ENCODE data around the gene DHCR7.

Gene DHCR7

DNA sequence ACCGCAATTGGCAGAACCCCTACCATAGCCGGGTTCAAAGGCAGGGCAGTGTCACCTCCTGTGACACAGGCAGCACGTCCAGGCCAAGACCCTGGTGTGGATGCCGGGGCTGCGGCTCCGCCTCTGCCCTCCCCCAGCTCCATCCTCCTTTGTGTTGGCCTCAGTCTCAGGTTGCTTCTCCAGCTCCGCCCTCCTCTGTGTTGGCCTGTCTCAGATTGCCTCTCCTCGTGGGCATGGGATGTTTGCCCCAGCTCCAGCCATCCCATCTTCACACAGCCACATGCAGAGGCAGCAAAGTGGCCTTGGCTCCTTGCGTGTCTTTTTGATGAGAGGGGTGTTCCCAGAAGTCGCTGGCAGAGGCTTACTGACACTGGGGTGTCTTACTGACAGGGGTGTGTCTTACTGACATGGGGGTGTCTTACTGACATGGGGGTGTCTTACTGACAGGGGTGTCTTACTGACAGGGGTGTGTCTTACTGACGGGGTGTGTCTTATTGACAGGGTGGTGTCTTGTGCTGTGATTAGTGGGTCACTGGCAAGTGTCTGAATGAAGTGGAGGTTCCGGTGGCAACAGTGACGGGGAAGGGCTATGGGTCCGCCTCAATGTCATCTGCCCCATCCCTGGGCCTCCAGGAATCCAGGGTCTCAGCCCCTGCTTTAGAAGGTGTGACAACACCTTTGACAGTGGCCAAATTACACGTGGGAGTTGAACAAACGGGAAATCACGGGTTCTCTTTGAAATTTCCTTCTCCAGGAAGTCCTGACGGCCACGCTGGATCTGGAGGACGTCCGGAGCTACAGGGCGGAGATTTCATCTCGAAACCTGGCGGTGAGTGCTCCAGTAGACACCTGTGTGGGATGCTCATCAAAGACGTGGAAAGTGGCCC, 29.7 kb upstream of the DHCR7 start:
- DNase-seq = no peak

DNA sequence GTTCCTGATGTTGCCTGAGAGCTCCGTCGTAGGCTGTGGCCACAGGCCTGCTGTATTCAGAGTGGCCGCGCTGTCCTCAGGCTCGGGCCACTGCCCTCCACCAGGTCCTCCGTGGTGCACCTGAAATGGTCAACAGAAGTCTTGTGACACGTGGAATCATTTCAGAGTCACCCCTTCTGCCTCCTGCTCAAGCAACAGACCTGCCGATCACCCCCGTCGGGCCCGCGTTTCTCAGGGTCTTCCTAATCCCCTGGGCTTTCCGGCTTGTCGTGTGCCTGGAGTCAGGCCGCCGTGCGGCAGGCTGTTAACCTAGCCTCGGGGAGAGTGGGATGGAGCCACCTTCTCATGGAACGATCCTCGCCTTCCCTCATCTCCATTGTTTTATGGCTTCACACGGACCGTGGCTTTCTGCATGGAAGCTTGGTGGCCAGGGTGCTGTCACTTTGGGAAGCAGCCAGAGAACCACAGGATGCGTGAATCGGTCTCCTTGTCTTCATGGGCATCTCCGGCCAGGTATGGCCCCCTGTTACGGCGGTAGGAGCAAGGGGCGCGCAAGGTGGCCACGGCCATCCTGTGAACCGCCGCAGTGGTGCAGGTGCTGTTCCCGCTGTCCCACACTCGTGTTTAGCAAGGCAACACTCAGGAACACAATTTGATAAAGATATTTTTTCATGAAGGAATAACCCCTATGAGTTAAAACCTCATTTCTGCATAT, 28.9 kb upstream of the DHCR7 start:
- DNase-seq = no peak

DNA sequence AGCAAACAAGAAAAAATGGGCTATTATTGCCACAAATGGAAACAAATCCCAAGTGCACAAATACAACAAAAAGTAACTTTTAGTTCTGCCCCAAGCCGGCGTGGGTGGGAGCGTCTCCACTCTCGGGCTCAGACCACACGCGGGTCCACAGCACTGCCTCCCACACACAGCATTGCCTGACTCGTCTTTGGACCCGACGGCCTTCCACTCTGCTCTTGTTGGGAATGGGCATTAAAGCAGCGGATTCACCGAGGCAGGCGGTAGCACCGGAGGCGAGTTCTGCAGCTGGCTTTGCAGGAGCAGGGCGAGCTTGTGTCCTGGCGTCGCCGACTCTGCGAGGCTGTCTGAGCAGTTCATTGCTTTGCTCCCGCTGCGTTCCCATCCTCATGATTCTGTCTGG, 27.8 kb upstream of the DHCR7 start:
- DNase-seq = no peak

DNA sequence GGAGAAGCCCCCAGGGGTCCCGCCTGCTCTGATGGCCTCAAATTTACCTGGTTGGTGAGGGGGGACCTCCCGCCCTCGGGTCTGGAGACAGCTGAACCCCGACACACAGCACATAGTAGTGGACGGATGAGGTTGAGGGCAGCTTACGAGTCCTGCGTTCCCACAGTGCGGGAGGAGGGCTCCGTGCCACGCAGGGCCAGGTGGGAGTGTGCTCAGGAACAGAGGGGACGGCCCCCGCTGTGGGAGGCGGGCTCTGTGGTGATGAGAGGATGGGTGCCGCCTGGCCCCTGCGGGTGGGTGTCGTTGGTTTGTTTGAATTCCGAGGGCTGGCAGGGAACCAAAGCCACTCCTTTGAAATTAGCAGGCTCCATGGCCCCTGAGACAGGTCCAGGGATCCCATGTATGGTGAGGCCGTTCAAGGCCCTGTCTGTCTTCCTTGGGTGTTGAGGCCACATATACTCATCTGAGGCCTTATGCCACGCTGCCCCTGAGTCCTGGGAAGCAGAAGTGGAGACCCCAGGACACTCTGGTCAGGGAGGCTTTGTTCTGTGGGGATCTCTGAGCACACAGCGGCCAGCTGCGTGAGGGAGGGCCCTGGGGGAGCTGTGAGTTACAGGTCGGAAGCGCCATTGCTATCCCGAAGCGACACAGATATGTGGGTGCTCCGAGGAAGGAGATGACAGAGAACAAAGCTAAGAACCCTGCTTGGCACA, 26.7 kb upstream of the DHCR7 start:
- no peak for DNase-seq

DNA sequence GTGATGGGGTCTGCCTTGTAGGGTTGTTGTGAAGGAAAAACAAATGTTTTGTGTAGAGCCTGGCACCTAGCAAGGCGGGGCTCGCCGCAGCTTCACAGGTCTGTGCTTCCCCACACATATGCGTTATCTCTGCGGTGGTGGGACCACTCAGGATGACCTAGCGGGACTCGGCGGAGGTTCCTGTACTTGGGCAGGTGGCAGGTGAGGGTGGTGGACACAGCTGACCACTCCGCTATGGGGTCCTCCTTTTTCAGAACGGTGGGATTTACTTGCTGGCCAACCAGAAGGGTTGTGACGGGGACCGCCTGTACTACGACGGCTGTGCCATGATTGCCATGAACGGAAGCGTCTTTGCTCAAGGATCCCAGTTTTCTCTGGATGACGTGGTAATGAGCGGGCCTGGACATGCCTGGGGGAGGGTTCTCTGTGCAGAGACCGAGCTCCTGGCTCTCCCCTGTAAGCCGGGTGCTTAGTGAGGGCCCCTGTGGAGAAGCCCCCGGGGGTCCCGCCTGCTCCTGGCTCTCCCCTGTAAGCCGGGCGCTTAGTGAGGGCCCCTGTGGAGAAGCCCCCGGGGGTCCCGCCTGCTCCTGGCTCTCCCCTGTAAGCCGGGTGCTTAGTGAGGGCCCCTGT, 26.1 kb upstream of the DHCR7 start:
- no peak for DNase-seq

DNA sequence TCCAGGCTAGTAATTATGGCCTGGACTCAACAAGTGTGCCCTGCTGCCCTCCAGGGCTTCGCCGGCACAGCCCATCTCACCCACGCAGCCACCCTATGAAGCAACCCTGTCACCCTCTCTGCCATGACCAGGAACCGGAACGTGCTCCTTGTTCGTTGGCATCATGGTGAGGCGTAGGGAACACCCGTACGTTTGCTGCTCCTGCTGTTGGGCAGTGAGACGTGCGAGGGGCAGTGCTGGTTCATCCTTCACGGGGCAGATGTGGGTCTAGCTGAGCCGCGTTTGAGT, 25.5 kb upstream of the DHCR7 start:
- DNase-seq = no peak

DNA sequence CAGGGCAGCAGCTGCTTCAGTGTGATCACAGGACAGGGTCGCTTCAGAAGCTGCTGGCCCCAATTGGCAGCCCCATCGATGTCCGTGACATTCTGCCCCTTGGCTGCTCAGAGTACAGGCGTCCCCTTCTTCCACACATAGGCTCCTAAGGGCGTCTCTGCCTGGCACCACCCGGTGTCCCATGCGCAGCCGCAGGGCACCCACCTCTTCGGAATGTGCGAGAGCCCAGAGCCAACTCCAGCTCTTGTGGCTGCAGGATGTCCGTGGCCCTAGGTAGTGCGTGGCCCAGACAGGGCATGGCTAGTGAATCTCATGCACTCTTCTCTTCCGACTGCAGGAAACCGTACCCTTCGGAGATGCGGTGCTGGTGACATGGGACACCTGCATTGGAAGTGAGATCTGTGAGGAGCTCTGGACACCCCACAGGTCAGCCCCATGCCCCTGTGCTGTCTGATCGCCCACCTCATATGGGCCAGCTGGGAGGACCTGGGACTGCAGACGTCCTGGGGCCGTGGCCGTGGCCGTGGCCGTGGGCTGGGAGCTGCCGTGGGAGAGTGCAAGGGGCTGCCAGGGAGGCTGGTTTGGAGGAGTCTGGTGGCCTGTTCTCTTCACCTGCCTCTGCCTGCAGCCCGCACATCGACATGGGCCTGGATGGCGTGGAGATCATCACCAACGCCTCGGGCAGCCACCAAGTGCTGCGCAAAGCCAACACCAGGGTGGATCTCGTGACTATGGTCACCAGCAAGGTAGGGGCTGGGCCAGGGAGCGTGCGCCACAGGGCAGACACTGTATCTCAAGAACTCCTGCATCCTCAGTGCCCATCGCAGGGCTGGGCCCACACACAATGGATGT, 25.0 kb upstream of the DHCR7 start:
- no peak for DNase-seq

DNA sequence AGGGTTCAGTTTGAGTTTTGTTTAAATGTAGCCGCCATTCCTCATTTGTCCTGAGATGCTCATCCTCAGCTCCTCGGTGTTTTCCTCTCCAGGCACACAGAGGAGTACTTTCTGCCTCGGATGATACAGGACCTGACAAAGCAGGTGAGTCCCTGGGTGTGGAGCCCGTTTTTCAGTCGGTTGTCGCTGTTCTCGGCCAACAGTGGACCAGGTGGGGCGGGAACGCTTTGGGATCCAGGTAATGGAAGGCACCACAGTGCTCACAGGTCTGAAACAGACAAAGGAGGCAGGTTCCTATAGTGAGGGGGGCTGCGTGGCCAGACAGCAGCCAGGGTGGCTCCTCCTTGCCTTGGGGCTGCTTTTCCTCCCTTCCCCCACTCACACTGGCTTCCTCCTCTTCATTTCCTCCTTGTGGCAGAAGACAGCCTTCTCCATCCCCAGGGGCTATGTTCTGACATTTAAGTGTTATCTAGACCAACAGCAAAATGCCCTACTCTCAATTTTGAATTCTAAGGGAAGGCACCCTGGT, 24.2 kb upstream of the DHCR7 start:
- DNase-seq = no peak

DNA sequence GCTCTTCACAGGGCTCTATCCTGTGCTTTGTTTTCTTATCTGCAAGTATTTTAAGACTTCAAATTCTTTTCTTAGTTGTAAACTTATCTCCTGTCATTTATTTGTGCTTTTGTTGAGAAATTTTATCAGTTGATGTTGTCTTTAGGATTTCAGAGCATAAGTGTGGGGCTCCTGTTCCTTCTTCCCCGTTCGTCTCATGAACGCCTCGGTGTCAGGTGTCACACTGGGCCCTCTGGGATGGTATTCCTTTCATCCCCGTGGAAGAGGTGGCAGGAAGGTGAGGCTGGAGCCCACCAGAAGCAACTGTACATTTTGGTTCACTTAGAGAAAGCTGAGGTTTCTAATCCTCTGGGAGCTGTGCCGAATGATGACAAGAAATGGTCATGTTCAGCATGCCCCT, 22.8 kb upstream of the DHCR7 start:
- DNase-seq = no peak

DNA sequence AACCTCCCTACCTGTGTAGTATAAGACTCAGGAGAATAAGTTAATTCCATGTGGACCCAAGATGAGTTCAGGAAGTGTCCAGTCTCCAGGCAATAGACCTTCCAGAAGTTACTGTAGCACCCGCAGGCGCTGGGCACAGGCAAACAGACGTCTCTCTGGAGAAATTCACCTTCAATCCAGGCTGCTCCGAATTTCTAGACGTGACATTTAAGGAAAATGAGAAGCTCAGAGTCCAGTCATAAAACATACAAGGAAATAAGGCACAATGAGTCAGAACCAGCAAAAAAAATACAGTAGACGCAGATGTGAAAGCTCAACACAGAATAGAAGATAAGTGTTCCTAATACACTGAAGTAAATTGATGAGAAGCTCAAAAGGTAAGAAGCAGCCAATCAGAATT, 19.0 kb upstream of the DHCR7 start:
- DNase-seq = no peak

DNA sequence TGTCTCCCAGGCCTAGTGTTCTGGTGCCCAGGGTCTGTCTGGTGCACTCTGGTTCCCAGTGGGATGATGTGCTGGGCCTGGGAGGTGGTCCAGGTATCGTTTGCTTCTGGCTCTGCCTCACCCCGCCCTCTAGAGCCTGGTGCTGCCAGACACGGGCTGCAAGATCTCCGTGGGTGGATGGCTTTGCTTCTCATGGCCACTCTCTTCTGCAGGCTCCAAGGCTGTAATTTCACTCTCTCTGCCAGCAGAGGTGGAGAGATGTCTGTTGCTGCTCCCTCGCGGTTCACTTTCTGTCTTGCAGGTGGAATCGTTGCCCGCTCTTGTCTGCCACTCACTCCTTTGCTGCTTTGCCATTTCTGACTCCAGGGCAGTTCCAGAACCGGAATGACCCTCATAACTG, 18.2 kb upstream of the DHCR7 start:
- DNase-seq = no peak

DNA sequence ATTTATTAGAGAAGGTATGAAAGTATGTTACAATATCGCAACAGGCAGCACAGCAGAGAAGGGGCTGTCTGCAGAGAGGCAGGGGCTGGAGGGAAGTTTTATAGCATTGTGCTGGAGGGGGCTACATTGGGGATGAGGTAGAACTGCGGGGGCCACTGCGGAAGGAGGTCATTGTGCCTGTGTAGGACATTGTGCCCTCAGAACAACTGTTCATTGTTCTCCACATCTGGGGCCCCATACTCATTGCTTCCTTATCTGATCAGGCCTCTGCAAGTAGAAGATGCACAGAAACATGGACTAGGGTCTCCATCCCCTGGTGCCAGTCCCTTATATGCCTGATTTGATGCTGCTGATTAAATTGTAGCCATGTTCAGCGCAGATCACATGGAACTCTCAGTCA, 16.9 kb upstream of the DHCR7 start:
- DNase-seq = no peak

DNA sequence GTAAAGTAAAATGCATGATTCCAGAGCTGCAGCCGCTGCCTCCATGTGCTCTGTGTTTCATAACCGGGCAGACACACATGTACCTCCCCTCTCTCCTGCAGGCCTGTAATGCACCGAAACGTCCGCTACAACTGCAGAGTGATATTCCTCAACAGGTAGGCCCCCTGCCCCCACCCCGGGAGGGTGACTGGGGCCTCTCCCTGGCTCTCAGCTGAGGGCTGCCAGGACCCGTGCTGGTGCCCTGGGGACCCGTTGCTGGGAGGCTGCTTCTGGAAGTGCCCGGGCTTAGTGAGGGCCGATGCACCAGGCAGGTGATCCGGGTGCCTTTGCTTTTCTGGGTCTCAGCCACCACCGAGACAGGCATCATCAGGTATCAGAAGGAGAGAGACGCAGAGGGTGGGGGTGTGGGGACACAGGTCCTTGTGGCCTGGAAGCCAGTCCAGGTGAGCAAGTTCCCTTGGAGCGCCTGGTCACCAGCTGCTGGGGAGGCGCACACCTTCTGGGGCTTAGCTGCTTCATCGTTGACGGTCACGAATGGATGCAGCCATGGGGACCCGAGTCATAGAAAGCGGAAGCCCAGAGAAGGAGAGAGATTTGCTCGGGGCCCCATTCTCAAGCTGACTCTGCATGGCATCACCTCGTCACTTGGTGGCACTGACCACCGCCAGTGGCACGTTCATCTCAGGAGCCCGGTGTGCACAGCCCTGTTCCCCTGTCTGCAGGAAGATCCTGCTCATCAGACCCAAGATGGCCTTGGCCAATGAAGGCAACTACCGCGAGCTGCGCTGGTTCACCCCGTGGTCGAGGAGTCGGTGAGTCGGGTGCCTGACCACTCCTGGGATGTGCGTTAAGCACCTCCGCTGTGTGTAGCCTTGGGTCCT, 15.4 kb upstream of the DHCR7 start:
- DNase-seq = no peak

DNA sequence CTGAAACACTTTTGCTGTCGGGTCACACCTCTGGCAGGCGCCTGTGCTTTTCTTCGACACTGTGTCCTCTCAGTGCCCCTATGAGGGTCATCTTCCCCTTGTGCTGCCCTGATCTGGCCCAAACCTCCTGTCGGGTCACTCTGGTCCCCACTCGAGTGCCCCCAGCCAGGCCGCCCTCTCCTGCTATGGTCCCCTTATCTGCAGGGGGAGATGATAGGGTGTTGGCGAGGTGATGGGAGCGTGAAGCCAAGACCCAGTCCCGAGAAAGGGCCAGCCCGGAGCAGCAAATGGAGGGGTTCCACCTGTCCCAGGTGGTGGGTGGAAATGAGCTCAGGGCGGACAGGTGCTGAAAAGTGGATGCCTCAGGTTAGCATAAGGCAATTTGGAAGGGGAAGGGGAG, 14.5 kb upstream of the DHCR7 start:
- no peak for DNase-seq

DNA sequence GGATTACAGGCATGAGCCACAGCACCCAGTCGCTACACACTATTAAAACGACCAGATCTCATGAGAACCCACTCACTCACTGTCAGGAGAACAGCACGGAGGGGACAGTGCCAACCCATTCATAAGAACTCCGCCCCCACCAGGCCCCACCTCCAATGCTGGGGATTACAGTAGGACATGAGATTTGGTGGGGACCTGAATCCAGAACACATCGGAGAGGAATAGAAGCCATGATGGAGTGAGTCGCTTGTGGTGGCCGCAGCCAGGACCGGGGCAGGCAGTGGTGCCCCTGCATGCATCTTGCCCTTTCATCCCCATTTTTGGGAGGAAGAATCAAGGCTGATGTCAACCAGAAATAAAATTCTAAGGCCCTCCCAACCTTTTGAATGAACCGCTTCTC, 13.5 kb upstream of the DHCR7 start:
- no peak for DNase-seq

DNA sequence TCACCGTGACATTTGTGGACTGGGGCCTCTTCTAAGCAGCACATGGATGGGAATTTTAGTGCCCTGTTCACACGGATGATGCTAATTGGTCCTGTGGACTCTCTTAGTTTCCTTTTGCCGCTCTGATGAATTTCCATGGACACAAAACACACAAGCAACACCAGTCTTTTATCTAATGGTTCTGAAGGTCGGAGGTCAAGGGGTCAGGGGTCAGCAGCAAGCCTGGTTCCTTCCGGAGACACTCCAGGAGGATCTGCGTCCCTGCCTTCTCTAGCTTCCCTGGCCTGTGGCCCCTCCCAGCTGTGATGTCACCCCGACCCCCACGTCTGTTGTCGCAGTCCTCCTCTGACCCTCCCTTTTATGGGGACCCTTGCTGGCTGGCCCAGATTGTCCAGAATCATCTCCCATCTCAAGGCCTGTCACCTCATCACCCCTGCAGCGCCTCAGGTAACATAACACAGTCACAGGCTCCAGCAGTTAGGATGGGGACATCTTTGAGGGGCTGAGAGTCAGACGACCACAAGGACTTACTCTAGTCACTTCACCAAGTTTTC, 11.7 kb upstream of the DHCR7 start:
- no peak for DNase-seq

DNA sequence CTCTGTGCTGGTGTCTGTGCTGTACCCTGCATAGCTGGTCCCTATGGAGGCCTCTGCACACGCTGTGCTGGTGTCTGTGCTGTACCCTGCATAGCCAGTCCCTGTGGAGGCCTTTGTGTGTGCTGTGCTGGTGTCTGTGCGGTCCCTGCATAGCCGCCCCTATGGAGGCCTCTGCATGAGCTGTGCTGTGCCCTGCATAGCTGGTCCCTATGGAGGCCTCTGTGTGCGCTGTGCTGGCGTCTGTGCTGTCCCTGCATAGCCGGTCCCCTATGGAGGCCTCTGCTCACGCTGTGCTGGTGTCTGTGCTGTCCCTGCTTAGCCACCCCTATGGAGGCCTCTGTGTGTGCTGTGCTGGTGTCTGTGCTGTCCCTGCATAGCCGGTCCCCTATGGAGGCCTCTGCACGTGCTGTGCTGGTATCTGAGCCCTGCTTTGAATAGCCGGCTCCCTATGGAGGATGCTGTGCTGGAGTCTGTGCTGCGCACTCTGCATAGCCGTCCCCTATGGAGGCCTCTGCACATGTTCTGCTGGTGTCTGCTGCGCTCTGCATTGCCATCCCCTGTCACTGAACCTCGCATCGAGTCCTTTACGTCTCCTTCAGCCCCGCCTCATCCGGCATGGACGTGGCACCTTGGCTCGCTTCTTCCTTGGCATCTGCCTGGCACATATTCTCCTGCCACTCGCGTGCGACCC, 11.0 kb upstream of the DHCR7 start:
- DNase-seq = no peak

DNA sequence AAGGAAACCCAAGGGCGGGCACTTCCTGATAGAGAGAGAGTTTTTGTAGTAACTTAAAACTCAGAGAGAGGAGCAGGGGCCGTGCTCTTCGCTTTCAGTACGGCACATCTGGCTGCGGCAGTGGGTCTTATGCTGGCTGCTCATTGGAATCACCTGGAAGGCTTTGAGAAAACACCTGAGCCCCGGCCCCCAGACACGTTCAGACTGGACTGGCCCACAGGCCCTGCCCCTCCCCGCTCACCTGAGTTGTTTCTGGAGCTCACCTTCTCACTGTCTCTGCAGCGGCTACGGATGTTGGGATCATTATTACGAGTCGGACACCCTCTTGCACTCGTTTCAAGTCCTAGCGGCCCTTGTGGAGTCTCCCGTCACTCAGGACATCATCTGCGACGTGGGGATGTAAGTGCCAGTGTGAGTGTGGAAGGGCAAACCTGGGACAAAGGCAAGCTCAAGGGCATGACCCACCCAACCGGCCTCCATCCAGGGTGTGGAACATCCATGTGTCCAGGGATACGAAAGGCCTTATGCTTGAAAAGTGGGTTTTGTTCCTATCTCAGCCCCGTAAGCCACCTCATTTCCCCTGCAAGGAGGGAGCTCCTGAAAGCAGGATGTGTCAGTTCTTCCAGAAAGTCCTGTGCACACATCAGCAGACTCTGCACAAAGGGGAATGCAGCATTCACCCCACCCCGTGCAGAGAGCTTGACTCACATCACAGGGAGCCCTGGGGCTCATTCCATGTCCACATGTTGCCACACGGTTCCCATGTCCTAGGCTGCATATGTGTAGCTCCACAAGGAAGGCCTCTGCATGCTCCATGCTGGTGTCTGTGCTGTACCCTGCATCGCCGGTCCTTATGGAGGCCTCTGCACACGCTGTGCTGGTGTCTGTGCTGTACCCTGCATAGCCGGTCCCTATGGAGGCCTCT, 10.2 kb upstream of the DHCR7 start:
- DNase-seq = no peak

DNA sequence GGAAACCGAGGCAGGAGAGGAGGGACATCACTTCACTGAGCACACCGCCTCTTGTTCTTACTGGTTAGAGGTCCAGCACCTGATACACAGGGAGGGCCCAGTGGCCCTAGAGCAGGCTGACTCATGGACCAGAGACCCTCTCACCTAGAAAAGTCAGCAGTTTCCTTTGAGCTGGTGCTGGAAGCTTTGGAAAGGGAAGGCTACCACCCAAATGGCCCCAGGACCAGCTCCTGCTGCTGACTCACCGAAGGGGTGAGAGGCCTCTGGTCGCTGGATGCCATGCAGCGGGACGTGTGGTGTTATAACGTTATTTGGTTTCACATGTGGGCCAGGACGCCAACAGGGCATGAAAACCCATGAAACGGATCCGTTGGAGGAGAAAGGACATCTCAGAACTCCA, 8.6 kb upstream of the DHCR7 start:
- DNase-seq = no peak
